ENCODE results near the gene AGPAT1. TPM values are rescaled to one million over a fixed set of nuclear protein-coding genes. Genes with fewer than 3 reads are reported as not detected.

Gene AGPAT1
- total and polyA plus RNA-seq, 2 of the 13 experiments (the other 11 are each of a cell fraction or from before 2014, with no cell fraction given), result 51.3 to 139 TPM

- TF ChIP-seq TFE3 (CRISPR knock-in tag; IDR thresholded peaks at IDR 0.05) (0 out of 2 replicates have a peak, but pooled peaks have one; percentile 24), E2F5 (CRISPR knock-in tag; conservative IDR thresholded peaks at IDR 0.05) (no peak), ZNF367 (CRISPR knock-in tag; IDR thresholded peaks at IDR 0.05; ENCODE audit: borderline replicate concordance) (no peak), PAX8 (CRISPR knock-in tag; IDR thresholded peaks at IDR 0.05; ENCODE audit: borderline replicate concordance) (no peak), RCOR2 (CRISPR knock-in tag; IDR thresholded peaks at IDR 0.05) (no peak), ZSCAN22 (CRISPR knock-in tag; IDR thresholded peaks at IDR 0.05) (no peak), HNRNPLL (IDR thresholded peaks at IDR 0.05; ENCODE audit: low read depth, low read length, poor library complexity, severe bottlenecking) (no peak), GRHL1 (CRISPR knock-in tag; conservative IDR thresholded peaks at IDR 0.05) (no peak), ZNF710 (CRISPR knock-in tag; IDR thresholded peaks at IDR 0.05; ENCODE audit: borderline replicate concordance) (peak; percentile 99), MTA3 (CRISPR knock-in tag; IDR thresholded peaks at IDR 0.05) (no peak), POGK (CRISPR knock-in tag; conservative IDR thresholded peaks at IDR 0.05) (no peak), ZNF30 (CRISPR knock-in tag; IDR thresholded peaks at IDR 0.05) (no peak), GMEB2 (CRISPR knock-in tag; IDR thresholded peaks at IDR 0.05; ENCODE audit: low read depth) (no peak)
Measured at GRCh38 chr6:32190054-32190851, 14.4 kb upstream of the AGPAT1 start, which contains the start of gene PBX2 (continued).
